ENCODE data around the gene PSG6. TPM values are rescaled to one million over a fixed set of nuclear protein-coding genes. Genes with fewer than 3 reads are reported as not detected.
"Not testable (repeated sequence)": the region's sequence is repeated elsewhere in the genome, so short reads cannot be mapped to it uniquely, and the experiment has no call there.

Gene PSG6
- total and polyA plus RNA-seq, 2 of the 8 experiments (the other 6 are each of a cell fraction or from before 2014, with no cell fraction given), result not detected

DNA sequence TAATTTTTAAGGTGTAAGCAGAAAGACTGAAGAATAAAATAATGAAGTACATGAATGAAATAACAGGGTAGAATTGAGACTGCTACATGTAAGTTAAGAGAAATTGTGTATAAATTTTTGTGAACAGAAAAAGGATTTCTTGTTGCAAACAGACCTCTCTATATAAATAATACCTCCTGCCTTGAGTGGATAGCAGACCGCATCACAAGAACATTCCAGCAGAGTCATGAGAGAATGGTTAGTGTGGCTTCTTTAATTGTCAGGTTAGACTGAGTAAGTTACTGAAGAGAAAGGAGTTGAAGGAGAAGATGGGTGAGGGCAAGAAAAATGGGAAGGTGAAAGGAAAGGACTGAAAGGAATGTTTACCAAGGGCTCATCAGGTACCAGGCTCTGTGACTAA, 18.6 kb downstream of the PSG6 start:
- H3K14ac ChIP-seq (ENCODE audit: insufficient read length); H3K23ac ChIP-seq (ENCODE audit: insufficient read length); H3K4me3 ChIP-seq (ENCODE audit: extremely low read depth in 1 of 4, insufficient read depth in 2 of 4, low read depth in 3 of 4, low read length in 4 of 4); H3K9ac ChIP-seq (replicated peaks in 1 of 4; ENCODE audit: extremely low read depth in 1 of 4, low read depth in 3 of 4, low read length in 3 of 4); FAIRE-seq; H2BK12ac ChIP-seq (ENCODE audit: low read depth, low read length); H2BK15ac ChIP-seq (ENCODE audit: low read length); H3K56ac ChIP-seq (replicated peaks; ENCODE audit: insufficient read length, low read depth, low read length); H4K8ac ChIP-seq (ENCODE audit: extremely low read depth, insufficient read depth, low read length); H3K27me3 ChIP-seq (replicated peaks in 1 of 4; ENCODE audit: control insufficient read depth in 3 of 4, extremely low read depth in 1 of 4, insufficient read depth in 3 of 4, low read length in 3 of 4); H2AK5ac ChIP-seq (ENCODE audit: low read depth, low read length); H2BK5ac ChIP-seq (ENCODE audit: low read depth, low read length); H2AFZ ChIP-seq (ENCODE audit: low read length); H3K79me1 ChIP-seq (ENCODE audit: low read depth, low read length); H3K4me2 ChIP-seq (ENCODE audit: insufficient read depth in 1 of 2, low read depth in 2 of 2, low read length in 2 of 2); H2BK120ac ChIP-seq (replicated peaks; ENCODE audit: low read depth, low read length); H3K36me3 ChIP-seq (ENCODE audit: control insufficient read depth in 2 of 4, insufficient read depth in 4 of 4, low read length in 3 of 4); H4K20me1 ChIP-seq (replicated peaks in 1 of 2; ENCODE audit: control insufficient read depth in 1 of 2, insufficient read depth in 2 of 2, low read length in 2 of 2); H3K4ac ChIP-seq (replicated peaks; ENCODE audit: insufficient read length, low read depth, low read length); H3K79me2 ChIP-seq (ENCODE audit: control insufficient read depth in 1 of 2, insufficient read depth in 2 of 2, low read length in 2 of 2); DNase-seq (ENCODE audit: low read depth in 1 of 2, low spot score in 2 of 2); H3K23me2 ChIP-seq (ENCODE audit: low read depth, low read length); H2BK20ac ChIP-seq (ENCODE audit: low read length); H3K27ac ChIP-seq (ENCODE audit: low read depth, low read length); CTCF ChIA-PET (ENCODE audit: partially characterized antibody); H4K91ac ChIP-seq (replicated peaks; ENCODE audit: insufficient read length, low read length); H4K5ac ChIP-seq (ENCODE audit: insufficient read length, low read depth, low read length); POLR2A ChIA-PET (ENCODE audit: partially characterized antibody); H3K4me1 ChIP-seq (replicated peaks in 1 of 4; ENCODE audit: control insufficient read depth in 3 of 4, insufficient read depth in 4 of 4, low read length in 3 of 4); H3K18ac ChIP-seq (ENCODE audit: extremely low read depth, low read length): not testable (repeated sequence)
- peaks cover 23 to 36% of the 10 kb centered on the region in 2 experiments for H3K9me3 ChIP-seq (ENCODE audit: insufficient read depth in 2 of 2, low read depth in 1 of 2, low read length in 1 of 2)
- WGBS, 2 experiments (ENCODE audit: extremely low coverage in 1 of 2, insufficient coverage in 1 of 2, insufficient read length in 1 of 2, insufficient replicate concordance in 2 of 2, low coverage in 1 of 2, low lambda C conversion rate in 2 of 2, missing lambda C conversion rate in 1 of 2), result 90% methylated on average over 1 of the region's 1 CpG; no CpG with 5 or more reads in 1 of the 2 experiments

DNA sequence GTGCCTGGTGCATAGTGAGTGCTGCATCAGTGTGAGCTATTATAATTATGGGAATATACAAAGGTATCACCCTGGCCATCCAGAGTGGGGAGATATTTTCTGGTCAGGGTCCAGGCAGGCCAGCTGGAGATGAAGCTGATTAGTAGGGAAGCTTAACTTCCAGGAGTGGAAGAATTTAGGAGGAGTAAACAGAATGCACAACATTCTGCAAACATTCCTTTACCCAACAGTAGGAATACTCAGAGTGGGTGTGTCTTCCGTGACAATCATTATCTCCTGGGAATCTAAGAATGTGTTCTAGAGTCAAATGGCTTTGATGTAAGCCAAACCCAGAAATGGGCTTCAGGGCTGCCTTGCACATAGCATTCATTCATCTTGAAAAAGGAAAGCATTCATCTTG, 19.0 kb downstream of the PSG6 start:
- H3K4me3 ChIP-seq (ENCODE audit: extremely low read depth in 1 of 4, insufficient read depth in 2 of 4, low read depth in 3 of 4, low read length in 4 of 4); H3K14ac ChIP-seq (ENCODE audit: insufficient read length); H3K4ac ChIP-seq (replicated peaks; ENCODE audit: insufficient read length, low read depth, low read length); H3K79me2 ChIP-seq (ENCODE audit: control insufficient read depth in 1 of 2, insufficient read depth in 2 of 2, low read length in 2 of 2); H3K36me3 ChIP-seq (ENCODE audit: control insufficient read depth in 2 of 4, insufficient read depth in 4 of 4, low read length in 3 of 4); H4K91ac ChIP-seq (replicated peaks; ENCODE audit: insufficient read length, low read length); H2BK12ac ChIP-seq (ENCODE audit: low read depth, low read length); H3K23ac ChIP-seq (ENCODE audit: insufficient read length); H2BK5ac ChIP-seq (ENCODE audit: low read depth, low read length); H2AFZ ChIP-seq (ENCODE audit: low read length); H2BK120ac ChIP-seq (replicated peaks; ENCODE audit: low read depth, low read length); H3K79me1 ChIP-seq (ENCODE audit: low read depth, low read length); H4K20me1 ChIP-seq (replicated peaks in 1 of 2; ENCODE audit: control insufficient read depth in 1 of 2, insufficient read depth in 2 of 2, low read length in 2 of 2); POLR2A ChIA-PET (ENCODE audit: partially characterized antibody); H4K5ac ChIP-seq (ENCODE audit: insufficient read length, low read depth, low read length); H2AK5ac ChIP-seq (ENCODE audit: low read depth, low read length); H3K4me2 ChIP-seq (ENCODE audit: insufficient read depth in 1 of 2, low read depth in 2 of 2, low read length in 2 of 2); CTCF ChIA-PET (ENCODE audit: partially characterized antibody); DNase-seq (ENCODE audit: low read depth in 1 of 2, low spot score in 2 of 2); H3K27ac ChIP-seq (ENCODE audit: low read depth, low read length); H3K9ac ChIP-seq (replicated peaks in 1 of 4; ENCODE audit: extremely low read depth in 1 of 4, low read depth in 3 of 4, low read length in 3 of 4); H3K18ac ChIP-seq (ENCODE audit: extremely low read depth, low read length); H3K4me1 ChIP-seq (replicated peaks in 1 of 4; ENCODE audit: control insufficient read depth in 3 of 4, insufficient read depth in 4 of 4, low read length in 3 of 4); H2BK20ac ChIP-seq (ENCODE audit: low read length); H4K8ac ChIP-seq (ENCODE audit: extremely low read depth, insufficient read depth, low read length); H3K56ac ChIP-seq (replicated peaks; ENCODE audit: insufficient read length, low read depth, low read length); H3K23me2 ChIP-seq (ENCODE audit: low read depth, low read length); H3K27me3 ChIP-seq (replicated peaks in 1 of 4; ENCODE audit: control insufficient read depth in 3 of 4, extremely low read depth in 1 of 4, insufficient read depth in 3 of 4, low read length in 3 of 4); FAIRE-seq; H2BK15ac ChIP-seq (ENCODE audit: low read length): not testable (repeated sequence)
- WGBS, 2 experiments (ENCODE audit: extremely low coverage in 1 of 2, insufficient coverage in 1 of 2, insufficient read length in 1 of 2, insufficient replicate concordance in 2 of 2, low coverage in 1 of 2, low lambda C conversion rate in 2 of 2, missing lambda C conversion rate in 1 of 2), result 78% methylated on average over 1 of the region's 1 CpG; no CpG with 5 or more reads in 1 of the 2 experiments
- peaks cover 23 to 39% of the 10 kb centered on the region in 2 experiments for H3K9me3 ChIP-seq (ENCODE audit: insufficient read depth in 2 of 2, low read depth in 1 of 2, low read length in 1 of 2)

Measured in H1 (cell line).